Thymus (tissue), 11 donors: Measurements from ENCODE around the gene ROBO2. TPM values are rescaled to one million over a fixed set of nuclear protein-coding genes. Genes with fewer than 3 reads are reported as not detected.

ENCODE experiments used
- DNase-seq, 9 donors: peaks; one replicate each; pipeline ENCODE4 v3.0.0-alpha.2; 2013; ENCODE audit warnings: low spot score in 9 of 9, low read depth in 6 of 9, missing footprints in 1 of 9
- H3K27ac ChIP-seq, 2 donors: one replicate each; pipeline ENCODE4 v1.5.1; 2013; ENCODE audit warnings: control low read depth in 1 of 2, low read depth in 1 of 2, low read length in 1 of 2, mild to moderate bottlenecking in 1 of 2, moderate library complexity in 1 of 2
- H3K27me3 ChIP-seq, 2 donors: one replicate each; pipeline ENCODE4 v1.5.1; 2013; ENCODE audit warnings: low read length in 1 of 2; ENCODE audit not compliant: control insufficient read depth in 2 of 2, insufficient read depth in 1 of 2
- H3K36me3 ChIP-seq, 2 donors: one replicate each; pipeline ENCODE4 v1.5.1; 2013; ENCODE audit warnings: low read length in 1 of 2, mild to moderate bottlenecking in 1 of 2, moderate library complexity in 1 of 2; ENCODE audit not compliant: control insufficient read depth in 2 of 2, insufficient read depth in 2 of 2
- H3K4me1 ChIP-seq, 2 donors: one replicate each; pipeline ENCODE4 v1.5.1; 2013; ENCODE audit warnings: low read length in 2 of 2; ENCODE audit not compliant: control insufficient read depth in 2 of 2, insufficient read depth in 2 of 2
- H3K4me3 ChIP-seq, 2 donors: one replicate each; pipeline ENCODE4 v1.5.1; 2013; ENCODE audit warnings: low read length in 2 of 2, control low read depth in 1 of 2, mild to moderate bottlenecking in 1 of 2
- H3K9me3 ChIP-seq, 2 donors: one replicate each; pipeline ENCODE4 v1.5.1; 2013; ENCODE audit warnings: low read length in 1 of 2, mild to moderate bottlenecking in 1 of 2; ENCODE audit not compliant: control insufficient read depth in 2 of 2, insufficient read depth in 1 of 2
- WGBS: extraction: QIAGEN DNeasy Blood & Tissue Kit; methylation state at CpG from one replicate; pipeline ENCODE4 v1.1.7; 2013; 5-methylcytosine and 5-hydroxymethylcytosine counted together
- polyA plus RNA-seq: library from polyadenylated mRNA; stranded (reverse); fragments of 200-250 nt; gene quantifications from one replicate; pipeline ENCODE4 v1.2.3, GENCODE V29; 2013
- total RNA-seq: library from RNA; stranded (reverse); fragments of 120-200 nt; gene quantifications from one replicate; pipeline ENCODE4 v1.2.4, GENCODE V29; 2013
- donor health status: healthy.

Gene ROBO2
- total and polyA plus RNA-seq, 2 donors: 2.6 to 9.3 TPM

GRCh38 chr3:77063423-77063822 lies 23.5 kb downstream of the ROBO2 start:
- H3K27me3 ChIP-seq: no peaks in the 10 kb centered on the region
- H3K36me3 ChIP-seq: no peaks in the 10 kb centered on the region
- no peak for DNase-seq
- H3K4me3 ChIP-seq: no peak overlapping the region
- H3K27ac ChIP-seq: no peak overlapping the region
- no peaks in the 10 kb centered on the region for H3K4me1 ChIP-seq
- 95% methylated on average over 5 of the region's 5 CpGs for WGBS
- H3K9me3 ChIP-seq: no peaks in the 10 kb centered on the region

GRCh38 chr3:77065750-77066149 lies 25.9 kb downstream of the ROBO2 start:
- Histone ChIP-seq H3K27ac (no peak overlapping the region), H3K4me3 (no peak overlapping the region), H3K4me1 (no peaks in the 10 kb centered on the region), H3K27me3 (no peaks in the 10 kb centered on the region), H3K9me3 (no peaks in the 10 kb centered on the region), H3K36me3 (no peaks in the 10 kb centered on the region)
- DNase-seq: no peak
- 85% methylated on average over 5 of the region's 5 CpGs for WGBS

- Histone ChIP-seq H3K9me3 (no peaks in the 10 kb centered on the region), H3K36me3 (no peaks in the 10 kb centered on the region), H3K4me1 (no peaks in the 10 kb centered on the region), H3K27ac (no peak overlapping the region), H3K4me3 (no peak overlapping the region), H3K27me3 (no peaks in the 10 kb centered on the region)
- 88% methylated on average over 1 of the region's 1 CpG for WGBS
- DNase-seq: no peak
These were observed 26.9 kb downstream of the ROBO2 start for GRCh38 chr3:77066829-77067228.

GRCh38 chr3:77068808-77069207 lies 28.9 kb downstream of the ROBO2 start:
- DNase-seq: no peak
- Histone ChIP-seq H3K36me3 (no peaks in the 10 kb centered on the region), H3K9me3 (no peaks in the 10 kb centered on the region), H3K27ac (no peak overlapping the region), H3K27me3 (no peaks in the 10 kb centered on the region), H3K4me1 (no peaks in the 10 kb centered on the region), H3K4me3 (no peak overlapping the region)
- WGBS: 88% methylated on average over 7 of the region's 7 CpGs

GRCh38 chr3:77071364-77071763 lies 31.5 kb downstream of the ROBO2 start:
- no peaks in the 10 kb centered on the region for H3K36me3 ChIP-seq
- no peak overlapping the region for H3K4me3 ChIP-seq
- WGBS: 74% methylated on average over 5 of the region's 5 CpGs
- no peaks in the 10 kb centered on the region for H3K4me1 ChIP-seq
- H3K27me3 ChIP-seq: no peaks in the 10 kb centered on the region
- H3K27ac ChIP-seq: no peak overlapping the region
- no peak for DNase-seq
- H3K9me3 ChIP-seq: no peaks in the 10 kb centered on the region

DNA sequence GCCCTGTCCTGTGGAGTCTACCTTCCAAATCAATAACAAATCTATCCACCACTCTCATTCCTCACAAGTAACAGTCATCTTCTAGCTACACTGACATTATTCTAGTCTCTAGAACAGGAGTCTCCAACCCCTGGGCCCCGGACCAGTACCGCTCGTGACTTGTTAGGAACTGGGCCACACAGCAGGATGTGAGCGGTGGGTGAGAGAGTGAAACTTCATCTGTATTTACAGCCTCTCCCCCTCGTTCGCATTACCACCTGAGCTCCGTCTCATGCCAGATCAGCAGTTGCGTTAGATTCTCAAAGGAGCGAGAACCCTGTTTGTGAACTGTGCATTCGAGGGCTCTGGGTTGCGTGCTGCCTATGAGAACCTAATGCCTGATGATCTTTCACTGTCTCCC lies 31.9 kb downstream of the ROBO2 start:
- no peak for DNase-seq
- WGBS: 94% methylated on average over 11 of the region's 11 CpGs
- Histone ChIP-seq H3K36me3 (no peaks in the 10 kb centered on the region), H3K4me1 (no peaks in the 10 kb centered on the region), H3K4me3 (no peak overlapping the region), H3K27me3 (no peaks in the 10 kb centered on the region), H3K9me3 (no peaks in the 10 kb centered on the region), H3K27ac (no peak overlapping the region)

- no peak overlapping the region for H3K4me3 ChIP-seq
- H3K27me3 ChIP-seq: no peaks in the 10 kb centered on the region
- H3K4me1 ChIP-seq: no peaks in the 10 kb centered on the region
- no peaks in the 10 kb centered on the region for H3K36me3 ChIP-seq
- DNase-seq: no peak
- WGBS: 87% methylated on average over 1 of the region's 1 CpG
- H3K9me3 ChIP-seq: no peaks in the 10 kb centered on the region
- H3K27ac ChIP-seq: no peak overlapping the region
These were observed 32.3 kb downstream of the ROBO2 start for GRCh38 chr3:77072232-77072631.

- 86% methylated on average over 2 of the region's 2 CpGs for WGBS
- no peaks in the 10 kb centered on the region for H3K27me3 ChIP-seq
- H3K9me3 ChIP-seq: no peaks in the 10 kb centered on the region
- H3K4me1 ChIP-seq: no peaks in the 10 kb centered on the region
- H3K4me3 ChIP-seq: no peak overlapping the region
- no peak overlapping the region for H3K27ac ChIP-seq
- no peak for DNase-seq
- no peaks in the 10 kb centered on the region for H3K36me3 ChIP-seq
These were observed 38.4 kb downstream of the ROBO2 start for GRCh38 chr3:77078279-77078678.

GRCh38 chr3:77079988-77080610 lies 40.2 kb downstream of the ROBO2 start:
- WGBS: 81% methylated on average over 12 of the region's 12 CpGs
- Histone ChIP-seq H3K4me3 (no peak overlapping the region), H3K27me3 (no peaks in the 10 kb centered on the region), H3K27ac (no peak overlapping the region), H3K36me3 (no peaks in the 10 kb centered on the region), H3K9me3 (no peaks in the 10 kb centered on the region), H3K4me1 (no peaks in the 10 kb centered on the region)
- DNase-seq: no peak
